ENCODE measurements around the gene EXOC6B. TPM values are rescaled to one million over a fixed set of nuclear protein-coding genes. Genes with fewer than 3 reads are reported as not detected.

Gene EXOC6B
- total and polyA plus RNA-seq, 8 donors = 2.4 to 19.2 (median 11.3) TPM

DNA sequence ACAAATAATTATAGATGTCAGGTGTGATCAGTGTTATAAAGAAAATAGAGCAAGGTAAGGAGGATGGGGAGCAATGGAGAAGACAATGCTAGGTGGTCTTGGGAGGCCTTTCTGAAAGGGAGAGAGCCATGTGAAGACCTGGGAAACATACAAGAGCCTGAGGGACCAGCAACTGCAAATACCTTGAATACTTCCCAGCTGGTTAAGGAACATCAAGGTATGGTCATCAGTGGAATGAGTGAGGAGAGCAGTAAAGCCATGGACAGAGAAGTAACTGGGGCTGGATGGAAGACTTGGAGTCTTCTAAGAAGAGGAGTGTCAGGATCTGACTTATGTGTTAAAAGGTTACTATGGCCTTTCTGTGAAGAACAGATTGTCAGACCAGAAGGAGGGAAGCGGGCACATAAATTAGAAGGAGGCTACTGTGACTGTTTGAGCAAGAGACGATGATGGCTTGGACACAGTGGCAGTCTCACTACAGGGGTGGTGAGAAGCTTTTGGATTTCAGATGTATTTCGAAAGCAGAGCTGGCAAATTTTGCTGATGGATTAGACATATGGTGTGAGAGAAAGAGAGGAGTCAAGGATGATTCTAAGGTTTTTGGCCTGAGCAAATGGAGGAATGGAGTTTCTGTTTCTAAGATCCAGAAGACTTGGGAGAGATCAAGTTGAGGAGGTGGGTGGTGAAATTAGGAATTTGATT, 22.8 kb upstream of the EXOC6B start:
- 78 to 84% methylated on average over 3 of the region's 3 CpGs for WGBS, 2 donors
- intact Hi-C loops (cut with DNase I) = no loop called here
- TF ChIP-seq CTCF (IDR thresholded peaks at IDR 0.05) = no peak
- Histone ChIP-seq H3K36me3 (no peaks in the 10 kb centered on the region), H3K27me3 (no peaks in the 10 kb centered on the region), H3K27ac (no peak overlapping the region), H3K4me3 (no peak overlapping the region), H3K4me1 (no peaks in the 10 kb centered on the region), H3K9me3 (no peaks in the 10 kb centered on the region)
- FAIRE-seq (no peak), DNase-seq (no peak), ATAC-seq (no peak)

DNA sequence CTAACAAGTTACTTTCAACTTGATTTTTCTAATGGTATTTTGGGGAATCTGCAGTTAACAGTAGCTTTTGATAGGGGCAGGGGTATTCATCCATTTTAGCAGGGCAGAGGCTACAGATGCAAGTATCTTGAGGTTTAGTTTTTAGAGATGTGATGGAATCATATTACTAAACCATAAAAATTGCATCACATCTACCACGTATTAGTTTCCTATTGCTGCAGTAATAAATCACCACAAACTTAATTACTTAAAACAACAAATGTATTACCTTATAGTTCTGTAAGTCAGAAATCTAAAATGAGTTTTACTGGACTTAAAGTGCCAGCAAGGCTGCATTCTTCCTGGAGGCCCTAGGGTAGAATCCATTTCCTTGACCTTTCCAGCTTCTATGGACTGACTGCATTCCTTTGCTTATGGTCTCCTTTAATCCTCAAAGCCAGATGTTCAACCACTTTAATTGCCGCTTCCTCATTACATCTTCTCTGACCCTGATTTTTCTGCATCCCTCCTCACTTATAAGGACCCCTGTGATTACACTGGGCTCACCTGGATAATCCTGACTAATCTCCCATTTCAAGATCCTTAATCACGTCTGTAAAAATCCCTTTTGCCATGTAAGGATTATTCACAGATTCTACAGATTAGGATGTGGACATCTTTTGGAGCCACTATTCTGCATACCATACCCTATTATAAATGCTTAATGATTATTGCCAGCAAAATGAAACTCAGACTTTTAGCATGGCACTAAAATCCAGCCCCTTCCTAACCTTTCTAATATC, 21.9 kb upstream of the EXOC6B start:
- intact Hi-C loops (cut with DNase I) = no loop called here
- no peaks in the 10 kb centered on the region for H3K9me3 ChIP-seq
- 50 to 68% methylated on average over 3 of the region's 3 CpGs for WGBS, 2 donors
- no peak for FAIRE-seq
- no peaks in the 10 kb centered on the region for H3K27me3 ChIP-seq
- no peak overlapping the region for H3K27ac ChIP-seq
- no peak for TF ChIP-seq CTCF (IDR thresholded peaks at IDR 0.05)
- no peak for ATAC-seq
- H3K4me3 ChIP-seq = no peak overlapping the region
- no peak for DNase-seq
- no peaks in the 10 kb centered on the region for H3K4me1 ChIP-seq
- H3K36me3 ChIP-seq = no peaks in the 10 kb centered on the region

- H3K36me3 ChIP-seq = no peaks in the 10 kb centered on the region
- no peaks in the 10 kb centered on the region for H3K27me3 ChIP-seq
- DNase-seq (no peak), ATAC-seq (no peak), FAIRE-seq (no peak)
- intact Hi-C loops (cut with DNase I) = no loop called here
- 75 to 76% methylated on average over 6 of the region's 6 CpGs for WGBS, 2 donors
- H3K4me1 ChIP-seq = no peaks in the 10 kb centered on the region
- H3K27ac ChIP-seq = no peak overlapping the region
- TF ChIP-seq CTCF (IDR thresholded peaks at IDR 0.05) = no peak
- no peak overlapping the region for H3K4me3 ChIP-seq
- H3K9me3 ChIP-seq = no peaks in the 10 kb centered on the region
Observed at GRCh38 chr2:72846171-72847095, 20.6 kb upstream of the EXOC6B start.

DNA sequence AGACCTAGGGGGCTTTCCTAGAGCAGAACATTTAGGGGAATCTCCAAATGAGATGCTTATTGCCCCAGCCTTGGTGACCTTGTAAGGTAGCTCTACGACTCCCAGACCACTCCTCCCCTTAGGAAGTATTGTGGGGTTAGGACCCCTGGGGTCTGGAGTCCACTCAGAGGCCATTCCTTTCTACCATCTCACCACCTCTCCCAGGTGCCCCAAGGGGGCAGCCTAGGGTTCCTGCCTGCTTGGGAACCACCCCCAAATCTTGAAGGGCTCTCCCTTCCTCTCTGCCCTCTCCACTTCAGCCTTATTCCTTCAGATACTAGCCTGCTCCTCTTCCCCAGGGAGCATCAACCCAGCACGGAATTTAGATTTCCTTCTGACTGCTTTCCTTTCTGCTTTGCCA, 17.5 kb upstream of the EXOC6B start:
- H3K4me3 ChIP-seq = no peak overlapping the region
- ATAC-seq (no peak), DNase-seq (no peak), FAIRE-seq (no peak)
- H3K36me3 ChIP-seq = no peaks in the 10 kb centered on the region
- no peak for TF ChIP-seq CTCF (IDR thresholded peaks at IDR 0.05)
- H3K4me1 ChIP-seq = no peaks in the 10 kb centered on the region
- no peaks in the 10 kb centered on the region for H3K9me3 ChIP-seq
- WGBS, 2 donors = 58 to 61% methylated on average over 2 of the region's 2 CpGs
- no peak overlapping the region for H3K27ac ChIP-seq
- intact Hi-C loops (cut with DNase I) = no loop called here
- H3K27me3 ChIP-seq = no peaks in the 10 kb centered on the region

Measured in pancreas (tissue), 10 donors.